ENCODE data around the gene FAM209A. TPM values are rescaled to one million over a fixed set of nuclear protein-coding genes. Genes with fewer than 3 reads are reported as not detected.
A peak's percentile ranks its signal among the peaks of the same experiment; 100 is the strongest.
"Not testable (repeated sequence)": the region's sequence is repeated elsewhere in the genome, so short reads cannot be mapped to it uniquely, and the experiment has no call there.

The FAM209A gene, protein sequence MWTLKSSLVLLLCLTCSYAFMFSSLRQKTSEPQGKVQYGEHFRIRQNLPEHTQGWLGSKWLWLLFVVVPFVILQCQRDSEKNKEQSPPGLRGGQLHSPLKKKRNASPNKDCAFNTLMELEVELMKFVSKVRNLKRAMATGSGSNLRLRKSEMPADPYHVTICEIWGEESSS
- total RNA-seq (2014; rRNA removed; shearing (Covaris generic)): not detected in 2 replicates
- 0.22 TPM in 1 of 2 replicates, not detected in the other for polyA plus RNA-seq (2015; cell fraction: cytosol; rRNA removed)
- not detected in 2 replicates for polyA plus RNA-seq (2015; cell fraction: nucleus; rRNA removed)

DNA sequence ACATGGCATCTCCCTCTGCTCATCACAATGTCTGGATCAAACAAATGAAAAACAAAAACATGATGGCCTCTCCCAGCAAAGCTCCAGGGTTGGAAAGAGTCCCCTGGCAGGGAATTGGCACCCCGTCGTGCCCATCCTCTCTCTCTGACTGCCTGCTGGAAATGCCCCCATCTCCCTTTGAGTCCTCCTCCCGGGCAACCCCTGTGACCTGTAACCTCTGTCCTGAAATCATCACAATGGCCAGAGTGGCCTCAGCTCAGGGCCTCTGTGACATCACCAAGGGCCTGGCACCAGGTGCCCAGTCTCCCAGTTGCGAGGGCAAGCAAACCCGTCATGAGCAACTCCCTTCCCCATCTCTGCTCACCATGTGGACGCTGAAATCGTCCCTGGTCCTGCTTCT is at the start of gene FAM209A:
Gene FAM209A (plus strand): TSS at position 301 of the 400 bp plus-strand sequence. CDS start 65 bp downstream, at position 366.
- in situ Hi-C loops (cut with HindIII; ENCODE audit: low pct_unique_long_range_greater_than_20kb, low sequenced_read_pairs); DNase-seq (ENCODE audit: low read depth, low spot score): not testable (repeated sequence)

DNA sequence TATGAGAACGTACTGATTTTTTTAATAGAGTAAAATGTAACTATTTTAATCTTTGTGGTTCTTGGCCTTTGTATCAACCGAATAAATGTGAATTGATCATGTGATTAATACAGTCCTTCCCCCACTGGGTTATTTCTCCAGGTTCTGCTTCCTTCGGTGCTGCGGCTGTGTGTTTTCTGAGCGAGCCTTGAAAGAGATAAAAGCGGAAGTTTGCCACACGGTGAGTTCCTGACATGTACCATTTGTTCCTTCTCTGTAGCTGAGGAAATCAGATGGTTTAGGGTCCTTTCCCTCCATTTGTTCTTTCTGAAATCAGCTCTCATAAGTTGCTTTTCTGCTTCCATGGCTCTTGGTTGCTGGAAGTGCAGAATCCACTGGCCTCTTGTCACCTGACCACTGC is 40.6 kb upstream of the FAM209A start:
- in situ Hi-C loops (cut with HindIII; ENCODE audit: low pct_unique_long_range_greater_than_20kb, low sequenced_read_pairs): no loop called here
- DNase-seq (ENCODE audit: low read depth, low spot score): no peak

DNA sequence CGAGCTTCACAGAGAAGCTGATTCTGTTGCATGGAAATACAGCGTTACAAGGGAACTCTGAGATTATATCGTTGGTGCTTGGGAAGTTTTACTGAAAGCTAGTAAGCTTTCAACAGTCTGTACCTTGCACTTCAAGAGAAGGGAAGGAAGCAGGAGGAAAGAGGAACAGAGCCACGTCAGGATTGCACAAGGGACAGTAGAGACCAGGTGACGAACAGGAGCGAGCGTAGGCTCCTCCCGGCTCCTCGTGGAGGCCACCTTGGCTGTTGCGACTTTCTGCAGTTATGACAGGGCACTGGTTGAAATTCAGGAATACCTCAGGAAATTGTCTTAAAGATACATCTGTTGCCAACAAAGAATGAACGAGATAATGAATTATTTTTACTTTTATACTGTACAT is 37.3 kb upstream of the FAM209A start:
- in situ Hi-C loops (cut with HindIII; ENCODE audit: low pct_unique_long_range_greater_than_20kb, low sequenced_read_pairs): no loop called here
- DNase-seq (ENCODE audit: low read depth, low spot score): no peak

DNA sequence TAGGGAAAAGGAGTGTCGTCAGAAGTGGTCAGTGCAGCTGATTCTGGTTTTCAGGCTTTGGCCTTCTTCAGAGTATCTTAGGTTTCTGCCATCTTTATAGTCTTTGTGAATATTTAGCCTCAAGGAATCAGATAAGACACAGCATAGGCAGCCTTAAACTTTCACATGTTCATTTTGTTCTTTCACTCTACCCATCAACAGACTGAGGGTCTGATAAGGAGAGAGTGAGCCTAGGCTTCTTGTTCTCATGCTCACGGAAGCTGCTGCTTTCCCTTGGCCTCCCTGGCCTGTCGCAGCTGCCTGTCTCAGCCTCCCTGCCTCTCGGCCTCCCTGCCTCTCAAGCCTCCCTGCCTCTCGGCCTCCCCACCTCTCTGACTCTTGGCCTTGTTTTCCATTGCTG is 36.0 kb upstream of the FAM209A start:
- no peak for DNase-seq (ENCODE audit: low read depth, low spot score)
- in situ Hi-C loops (cut with HindIII; ENCODE audit: low pct_unique_long_range_greater_than_20kb, low sequenced_read_pairs): no loop called here

DNA sequence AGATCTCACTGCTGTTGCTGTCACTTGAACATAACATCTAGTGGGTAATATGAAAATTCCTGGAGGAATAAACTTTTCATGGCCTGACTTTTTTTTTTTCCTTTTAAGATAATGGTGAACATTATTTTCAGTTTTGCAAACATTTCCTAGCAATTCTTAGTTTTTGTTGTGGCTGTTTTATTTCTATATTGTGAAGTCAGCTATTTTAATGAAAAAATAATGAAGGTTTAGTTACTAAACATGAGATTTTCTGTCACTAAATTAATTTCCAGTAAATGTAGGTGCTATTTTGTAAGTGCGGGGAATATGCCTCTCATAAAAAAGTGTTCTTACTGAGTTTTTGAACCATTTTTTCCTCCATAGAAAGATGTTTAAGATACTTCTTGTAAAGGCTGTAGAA is 23.4 kb upstream of the FAM209A start:
- DNase-seq (ENCODE audit: low read depth, low spot score): no peak
- in situ Hi-C loops (cut with HindIII; ENCODE audit: low pct_unique_long_range_greater_than_20kb, low sequenced_read_pairs): no loop called here

DNA sequence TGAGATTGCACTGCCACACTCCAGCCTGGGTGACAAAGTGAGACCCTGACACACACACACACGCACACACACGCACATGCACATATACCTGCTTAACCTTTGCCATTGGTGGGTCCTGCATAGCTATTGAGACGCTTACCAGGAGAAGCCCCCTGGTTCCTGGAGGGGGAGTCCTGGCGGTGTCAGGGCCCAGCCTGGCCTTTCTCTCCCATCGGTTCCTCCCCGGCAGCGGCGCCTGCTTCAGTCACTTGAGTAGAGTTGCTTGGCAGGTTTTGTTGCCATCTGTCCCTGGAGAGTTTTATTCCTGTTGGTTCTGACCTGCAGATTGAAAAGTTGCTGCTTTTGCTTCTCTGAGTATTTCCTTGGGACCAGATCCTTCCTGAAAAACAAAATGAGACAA is 20.6 kb upstream of the FAM209A start:
- in situ Hi-C loops (cut with HindIII; ENCODE audit: low pct_unique_long_range_greater_than_20kb, low sequenced_read_pairs): no loop called here

DNA sequence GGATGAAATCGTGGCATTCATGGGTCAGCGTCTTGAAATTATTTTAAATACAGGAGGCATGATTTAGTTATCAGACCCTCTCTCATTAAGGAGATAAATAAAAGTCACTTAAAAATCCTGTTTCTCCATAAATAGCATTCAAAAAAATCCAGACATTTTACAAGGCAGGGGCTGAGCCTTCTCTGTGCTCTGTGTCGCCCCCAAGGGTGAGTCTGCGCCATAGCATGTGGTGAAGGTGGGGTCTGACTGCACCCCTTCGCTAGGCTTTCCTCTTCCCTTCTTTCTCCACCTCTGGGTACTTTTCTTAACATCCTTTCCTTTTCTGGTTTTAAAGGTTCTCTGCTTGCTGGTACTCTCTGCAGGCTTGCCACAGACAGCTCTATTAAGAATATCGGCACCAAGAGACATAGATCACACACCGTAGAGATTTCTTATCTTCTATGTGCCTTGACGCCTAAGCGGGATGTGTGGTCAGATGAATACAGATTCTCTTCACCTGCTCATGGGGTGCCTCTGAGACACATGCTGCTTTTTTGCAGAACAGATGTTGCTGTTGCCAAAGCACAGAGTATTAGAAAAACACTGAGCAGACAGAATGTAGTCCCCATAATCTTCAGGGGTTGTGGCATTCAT is 20.1 kb upstream of the FAM209A start:
- in situ Hi-C loops (cut with HindIII; ENCODE audit: low pct_unique_long_range_greater_than_20kb, low sequenced_read_pairs): no loop called here
- DNase-seq (ENCODE audit: low read depth, low spot score): peak; percentile 32

More for the DNA sequence above, 20.6 kb upstream of the FAM209A start:
- DNase-seq (ENCODE audit: low read depth, low spot score): no peak

DNA sequence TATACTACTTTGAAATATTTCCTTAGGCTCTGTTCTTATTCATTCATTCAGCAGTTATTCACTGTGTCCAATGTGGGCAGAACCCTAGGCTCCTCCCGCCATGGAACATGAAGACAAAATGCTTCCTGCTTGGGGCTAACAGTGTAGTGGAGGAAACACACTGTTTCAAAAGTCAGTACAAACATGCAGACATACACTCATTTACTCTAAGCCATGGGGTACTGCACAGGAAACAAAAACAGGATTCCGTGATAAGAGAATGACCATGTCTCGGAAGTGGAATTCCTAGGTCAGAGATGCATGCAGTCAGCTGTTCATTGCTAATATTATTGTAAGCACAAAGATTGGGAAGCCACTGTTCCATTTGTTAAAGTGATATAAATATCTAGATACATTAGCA is 18.4 kb upstream of the FAM209A start:
- DNase-seq (ENCODE audit: low read depth, low spot score): no peak
- in situ Hi-C loops (cut with HindIII; ENCODE audit: low pct_unique_long_range_greater_than_20kb, low sequenced_read_pairs): no loop called here

DNA sequence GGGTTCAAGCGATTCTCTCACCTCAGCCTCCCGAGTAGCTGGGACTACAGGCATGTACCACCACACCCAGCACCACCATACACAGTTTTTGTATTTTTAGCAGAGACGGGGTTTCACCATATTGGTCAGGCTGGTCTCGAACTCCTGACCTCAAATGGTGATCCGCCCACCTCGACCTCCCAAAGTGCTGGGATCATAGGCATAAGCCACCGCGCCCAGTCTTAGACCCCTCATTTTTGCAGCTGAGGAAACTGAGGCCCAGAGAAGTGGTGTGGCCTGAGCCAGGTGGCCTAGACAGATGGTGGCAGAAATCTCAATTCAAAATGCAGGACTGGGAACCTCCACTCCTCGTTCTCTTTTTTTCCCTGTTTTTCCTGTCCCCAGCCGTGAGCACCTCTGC is 12.6 kb upstream of the FAM209A start:
- in situ Hi-C loops (cut with HindIII; ENCODE audit: low pct_unique_long_range_greater_than_20kb, low sequenced_read_pairs): no loop called here

DNA sequence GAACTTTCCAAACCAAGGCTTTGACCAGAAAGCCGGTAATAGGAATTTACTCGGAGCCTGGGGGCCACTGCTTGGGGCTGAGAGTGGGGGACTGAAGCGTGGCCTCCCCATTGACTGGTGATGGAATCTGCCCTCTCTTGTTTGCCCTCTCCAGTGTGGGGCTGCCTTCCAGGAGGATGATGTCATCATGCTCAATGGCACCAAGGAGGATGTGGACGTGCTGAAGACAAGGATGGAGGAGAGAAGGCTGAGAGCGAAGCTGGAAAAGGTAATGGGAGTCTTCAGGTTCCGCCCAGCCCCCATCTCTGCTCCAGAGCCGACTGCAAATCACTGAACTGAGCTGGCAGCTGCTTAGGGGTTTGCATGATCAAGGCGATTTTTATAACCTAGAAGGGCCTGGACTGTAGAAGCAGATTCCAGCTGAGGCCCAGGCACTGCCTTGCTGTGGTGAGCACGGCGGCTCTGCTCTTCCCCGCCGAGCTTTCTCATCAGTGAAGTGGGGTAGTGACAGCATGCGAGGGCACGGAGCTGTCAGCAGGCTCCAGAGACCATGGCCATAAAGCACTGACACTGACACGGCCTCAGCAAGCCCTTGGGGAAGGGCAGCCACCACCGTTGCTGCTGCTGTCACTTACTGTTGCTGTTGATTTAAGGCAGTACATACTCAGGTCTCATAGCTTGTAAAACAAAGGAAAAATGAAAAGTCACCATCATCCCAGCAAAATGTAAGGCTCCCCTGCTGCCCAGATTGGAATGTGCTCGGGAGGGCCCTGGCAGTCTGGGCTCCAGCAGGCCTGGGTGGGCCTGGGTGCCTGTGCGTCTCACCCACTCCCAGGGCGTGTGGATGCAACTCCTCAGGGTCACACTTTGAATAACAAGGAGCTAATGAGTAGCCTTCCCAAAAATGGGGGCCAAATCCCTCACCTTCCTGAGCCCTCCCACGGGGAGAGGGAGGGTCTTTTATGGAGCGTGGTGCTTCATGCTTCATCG is 11.1 kb upstream of the FAM209A start:
- no peak for DNase-seq (ENCODE audit: low read depth, low spot score)
- in situ Hi-C loops (cut with HindIII; ENCODE audit: low pct_unique_long_range_greater_than_20kb, low sequenced_read_pairs): no loop called here

More for the DNA sequence above, 12.6 kb upstream of the FAM209A start:
- no peak for DNase-seq (ENCODE audit: low read depth, low spot score)

DNA sequence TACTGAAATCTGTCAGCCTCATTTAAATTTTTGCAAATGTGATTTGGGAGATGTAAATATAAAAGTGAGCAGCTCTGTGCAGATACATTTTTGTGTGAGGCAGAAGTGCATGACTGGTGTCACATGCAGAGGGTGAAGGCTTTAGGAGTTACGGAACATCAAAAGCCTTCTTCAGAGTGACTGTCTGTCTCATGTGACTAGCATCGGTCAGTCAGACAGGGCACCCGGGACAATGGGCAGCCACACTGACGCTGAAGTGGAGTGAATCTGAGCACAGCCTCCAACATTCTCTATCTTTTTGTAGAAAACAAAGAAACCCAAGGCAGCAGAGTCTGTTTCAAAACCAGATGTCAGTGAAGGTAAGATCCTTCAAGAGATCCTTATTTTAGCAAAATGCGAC is 7.9 kb upstream of the FAM209A start:
- in situ Hi-C loops (cut with HindIII; ENCODE audit: low pct_unique_long_range_greater_than_20kb, low sequenced_read_pairs): no loop called here
- peak; percentile 79 for DNase-seq (ENCODE audit: low read depth, low spot score)

DNA sequence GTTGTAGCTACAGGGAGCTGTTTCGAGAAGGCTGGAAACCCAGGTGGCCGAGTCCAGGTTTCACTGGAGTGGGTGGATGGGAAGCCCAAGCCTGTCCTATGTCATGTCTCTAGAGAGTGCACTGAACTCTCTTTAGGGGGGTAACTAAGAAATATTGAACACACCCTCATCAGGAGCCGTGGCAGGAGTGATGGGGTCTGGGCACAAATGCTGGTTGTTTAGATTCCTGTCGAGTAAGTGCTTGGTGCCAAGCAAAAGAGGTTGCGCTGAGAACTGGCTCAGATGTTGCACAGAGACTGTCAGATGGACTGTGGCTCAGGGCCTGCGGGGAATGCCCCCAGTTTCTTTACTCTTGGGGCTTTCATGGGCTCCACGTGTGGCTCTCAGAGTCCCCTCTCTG is 7.3 kb upstream of the FAM209A start:
- DNase-seq (ENCODE audit: low read depth, low spot score): no peak
- in situ Hi-C loops (cut with HindIII; ENCODE audit: low pct_unique_long_range_greater_than_20kb, low sequenced_read_pairs): no loop called here

DNA sequence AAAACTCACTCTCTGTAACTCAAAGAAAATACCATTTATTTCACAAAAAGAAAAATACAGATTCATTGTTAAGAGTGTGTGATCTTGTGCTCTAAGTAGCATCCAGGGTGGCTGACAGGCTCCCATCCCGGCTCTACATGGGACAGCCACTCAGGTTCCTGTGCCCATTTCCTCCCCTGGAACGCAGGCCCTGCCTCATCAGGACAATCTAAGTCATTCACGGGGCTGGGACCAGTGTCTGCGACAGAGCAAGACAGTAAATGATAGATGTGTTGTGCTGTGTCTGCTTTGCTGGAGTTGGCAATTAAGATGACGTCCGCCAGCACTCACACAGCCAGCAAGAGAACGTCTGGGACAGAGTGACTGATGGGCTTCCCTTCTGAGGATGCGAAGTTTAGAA is 6.9 kb upstream of the FAM209A start:
- no peak for DNase-seq (ENCODE audit: low read depth, low spot score)
- in situ Hi-C loops (cut with HindIII; ENCODE audit: low pct_unique_long_range_greater_than_20kb, low sequenced_read_pairs): no loop called here

DNA sequence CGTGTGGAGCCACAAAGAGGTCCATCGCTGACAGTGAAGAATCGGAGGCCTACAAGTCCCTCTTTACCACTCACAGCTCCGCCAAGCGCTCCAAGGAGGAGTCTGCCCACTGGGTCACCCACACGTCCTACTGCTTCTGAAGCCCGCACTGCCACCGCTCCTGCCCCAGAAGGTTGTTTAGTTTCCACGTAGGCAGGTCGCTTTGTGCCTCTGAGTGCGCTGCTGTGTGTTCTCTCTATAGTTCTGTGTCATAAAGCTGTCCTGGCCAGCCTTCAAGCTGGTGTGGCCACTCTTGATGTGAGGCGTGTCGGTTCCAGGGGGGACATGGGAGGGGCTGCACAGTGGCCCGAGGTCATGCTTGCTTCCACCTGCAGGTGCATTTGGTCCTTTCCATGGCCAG is 6.4 kb upstream of the FAM209A start:
- in situ Hi-C loops (cut with HindIII; ENCODE audit: low pct_unique_long_range_greater_than_20kb, low sequenced_read_pairs): no loop called here

DNA sequence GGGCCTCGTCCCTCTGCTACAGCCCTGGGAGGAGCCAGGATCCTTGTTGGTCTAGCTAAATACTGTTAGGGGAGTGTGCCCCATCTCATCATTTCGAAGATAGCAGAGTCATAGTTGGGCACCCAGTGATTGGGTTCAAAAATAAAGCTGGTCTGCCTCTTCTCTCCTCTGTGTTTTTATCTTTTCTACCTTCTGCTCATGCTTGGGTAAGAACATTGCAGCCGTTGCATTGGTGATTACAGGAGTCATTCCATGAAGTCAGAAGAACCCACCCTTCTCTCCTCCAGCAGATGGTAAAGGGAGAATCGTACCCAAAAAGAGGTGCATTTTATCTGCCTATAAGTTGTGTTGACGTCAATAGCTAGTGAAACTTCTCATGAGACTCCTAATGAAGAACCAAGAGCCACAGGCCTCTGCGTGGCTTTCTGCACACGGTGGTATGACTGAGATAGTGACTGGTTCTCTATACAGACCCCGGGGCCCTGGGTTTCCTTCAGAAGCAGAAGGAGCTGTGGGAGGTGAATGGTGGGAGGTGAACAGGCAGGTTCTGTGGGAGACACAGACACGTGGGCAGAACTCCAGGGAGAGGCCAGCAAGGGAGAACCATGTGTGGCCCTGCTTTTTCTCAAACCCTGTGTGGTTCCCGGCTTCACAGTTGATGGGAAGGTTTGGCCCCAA is 5.7 kb upstream of the FAM209A start:
- no peak for DNase-seq (ENCODE audit: low read depth, low spot score)
- in situ Hi-C loops (cut with HindIII; ENCODE audit: low pct_unique_long_range_greater_than_20kb, low sequenced_read_pairs): no loop called here

More for the DNA sequence above, 6.4 kb upstream of the FAM209A start:
- no peak for DNase-seq (ENCODE audit: low read depth, low spot score)

DNA sequence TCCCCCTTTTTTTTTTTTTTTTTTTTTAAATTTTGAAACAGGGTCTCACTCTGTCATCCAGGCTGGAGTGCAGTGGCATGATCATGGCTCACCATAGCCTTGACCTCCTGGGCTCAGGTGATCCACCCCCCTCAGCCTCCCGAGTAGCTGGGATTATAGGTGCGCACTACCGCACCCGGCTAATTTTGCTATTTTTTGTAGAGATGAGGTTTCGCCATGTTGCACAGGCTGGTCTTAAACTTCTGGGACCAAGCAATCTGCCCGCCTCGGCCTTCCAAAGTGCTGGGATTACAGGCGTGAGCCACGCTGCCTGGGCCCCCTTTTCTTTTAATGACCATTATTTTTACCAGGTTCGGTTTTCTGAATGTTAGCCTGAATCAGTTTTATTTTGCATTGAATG is 5.0 kb upstream of the FAM209A start:
- in situ Hi-C loops (cut with HindIII; ENCODE audit: low pct_unique_long_range_greater_than_20kb, low sequenced_read_pairs): no loop called here

DNA sequence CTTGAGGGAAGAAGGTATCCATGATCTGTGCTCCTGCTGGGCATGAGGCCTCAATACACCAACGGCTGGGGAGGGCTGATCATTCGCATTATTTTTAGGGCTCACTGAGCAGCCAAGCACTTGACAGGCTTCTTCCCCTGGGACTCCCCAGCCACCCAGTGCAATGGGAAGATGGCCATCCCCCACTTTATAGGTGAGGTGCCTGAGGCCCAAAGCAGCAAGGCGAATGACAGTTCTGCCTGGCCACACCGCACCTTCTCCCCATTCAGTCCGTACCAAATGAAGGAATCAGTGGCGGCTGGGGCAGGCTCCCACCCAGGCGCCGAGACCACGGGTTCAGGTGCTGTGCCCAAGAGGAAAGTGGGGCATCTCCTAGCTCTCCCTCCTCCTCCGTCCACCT is 4.4 kb upstream of the FAM209A start:
- DNase-seq (ENCODE audit: low read depth, low spot score): no peak
- in situ Hi-C loops (cut with HindIII; ENCODE audit: low pct_unique_long_range_greater_than_20kb, low sequenced_read_pairs): no loop called here

More for the DNA sequence above, 5.0 kb upstream of the FAM209A start:
- DNase-seq (ENCODE audit: low read depth, low spot score): no peak

Data from SK-MEL-5 (cell line).